Measurements from ENCODE around the gene REPIN1.

Gene REPIN1

GRCh38 chr7:150400788-150401423, 32.3 kb downstream of the REPIN1 start:
- no peak overlapping the region for H3K4me3 ChIP-seq (ENCODE audit: low read depth, low read length)
- no peak for TF ChIP-seq CTCF (IDR thresholded peaks at IDR 0.05; ENCODE audit: low read depth, low read length)
- no peak for DNase-seq (ENCODE audit: low read depth, low spot score)
- in situ Hi-C loops (cut with HindIII; ENCODE audit: low sequenced_read_pairs) = no loop called here

GRCh38 chr7:150401424-150401790, 32.8 kb downstream of the REPIN1 start:
- no peak for TF ChIP-seq CTCF (IDR thresholded peaks at IDR 0.05; ENCODE audit: low read depth, low read length)
- no peak overlapping the region for H3K4me3 ChIP-seq (ENCODE audit: low read depth, low read length)
- in situ Hi-C loops (cut with HindIII; ENCODE audit: low sequenced_read_pairs) = no loop called here

GRCh38 chr7:150401861-150402631, 33.4 kb downstream of the REPIN1 start:
- in situ Hi-C loops (cut with HindIII; ENCODE audit: low sequenced_read_pairs) = no loop called here
- no peak for TF ChIP-seq CTCF (IDR thresholded peaks at IDR 0.05; ENCODE audit: low read depth, low read length)
- no peak for DNase-seq (ENCODE audit: low read depth, low spot score)
- H3K4me3 ChIP-seq (ENCODE audit: low read depth, low read length) = no peak overlapping the region

More at GRCh38 chr7:150401424-150401790, 32.8 kb downstream of the REPIN1 start:
- DNase-seq (ENCODE audit: low read depth, low spot score) = no peak

- DNase-seq (ENCODE audit: low read depth, low spot score) = no peak
Observed at GRCh38 chr7:150402671-150403321, 34.2 kb downstream of the REPIN1 start.

GRCh38 chr7:150403376-150404171, 35.0 kb downstream of the REPIN1 start:
- in situ Hi-C loops (cut with HindIII; ENCODE audit: low sequenced_read_pairs) = no loop called here
- no peak for TF ChIP-seq CTCF (IDR thresholded peaks at IDR 0.05; ENCODE audit: low read depth, low read length)

More at GRCh38 chr7:150402671-150403321, 34.2 kb downstream of the REPIN1 start:
- in situ Hi-C loops (cut with HindIII; ENCODE audit: low sequenced_read_pairs) = no loop called here
- no peak overlapping the region for H3K4me3 ChIP-seq (ENCODE audit: low read depth, low read length)
- TF ChIP-seq CTCF (IDR thresholded peaks at IDR 0.05; ENCODE audit: low read depth, low read length) = no peak

GRCh38 chr7:150404172-150404804, 35.7 kb downstream of the REPIN1 start:
- no peak for DNase-seq (ENCODE audit: low read depth, low spot score)
- H3K4me3 ChIP-seq (ENCODE audit: low read depth, low read length) = peak overlapping the region; percentile 69
- TF ChIP-seq CTCF (IDR thresholded peaks at IDR 0.05; ENCODE audit: low read depth, low read length) = no peak
- in situ Hi-C loops (cut with HindIII; ENCODE audit: low sequenced_read_pairs) = no loop called here

More at GRCh38 chr7:150403376-150404171, 35.0 kb downstream of the REPIN1 start:
- DNase-seq (ENCODE audit: low read depth, low spot score) = no peak
- no peak overlapping the region for H3K4me3 ChIP-seq (ENCODE audit: low read depth, low read length)
